HEK293 (cell line): Measurements from ENCODE around the gene LEMD1.

Source experiments
- CTCF ChIA-PET: fragments of 350-600 bp; formaldehyde crosslinking; extraction: SDS; loops from one replicate; lab custom pipeline; 2021; ENCODE audit warnings: antibody characterized with exemption; lab: Yijun Ruan, JAX
- POLR2A ChIA-PET: fragments of 300-600 bp; formaldehyde crosslinking; extraction: SDS; loops from one replicate; lab custom pipeline; 2020; ENCODE audit warnings: antibody characterized with exemption, inconsistent platforms; lab: Yijun Ruan, JAX
- H3K27ac ChIP-seq: fragments of 200-500 bp; sonication (Bioruptor generic); 2 replicates; pipeline ENCODE4 v1.5.1; 2014; ENCODE audit warnings: low read depth, low read length, control low read depth, inconsistent platforms; ENCODE audit errors: extremely low read depth
- H3K36me3 ChIP-seq, 2 experiments: fragments of 200-500 bp in 1 of 2; sonication (Bioruptor generic) in 1 of 2; 1 replicate in 1 of 2; 2 replicates in 1 of 2; pipeline ENCODE4 v1.5.1; 2014 to 2017; ENCODE audit warnings: inconsistent platforms in 2 of 2, low read length in 2 of 2; ENCODE audit not compliant: control insufficient read depth in 2 of 2, insufficient read depth in 1 of 2
- H3K4me1 ChIP-seq: fragments of 200-500 bp; sonication (Bioruptor generic); 2 replicates; pipeline ENCODE4 v1.5.1; 2014; ENCODE audit warnings: mild to moderate bottlenecking, low read length, inconsistent platforms; ENCODE audit not compliant: control insufficient read depth, insufficient read depth
- H3K4me3 ChIP-seq: 2 replicates; pipeline ENCODE4 v1.5.1; 2011; ENCODE audit warnings: low read depth, mild to moderate bottlenecking, control low read depth, low read length, moderate library complexity
- H3K9me3 ChIP-seq: fragments of 200-500 bp; sonication (Bioruptor generic); 2 replicates; pipeline ENCODE4 v1.5.1; 2014; ENCODE audit warnings: low read depth, low read length, inconsistent platforms; ENCODE audit not compliant: control insufficient read depth, insufficient read depth
- BCL11B ChIP-seq: fragments of 450-650 bp; formaldehyde crosslinking; IDR thresholded peaks from 2 replicates; pipeline ENCODE4 v1.5.1; 2016; ENCODE audit warnings: low read depth, missing biosample characterization, missing genetic modification characterization
- BCL6B ChIP-seq: fragments of 450-650 bp; formaldehyde crosslinking; IDR thresholded peaks from 2 replicates; pipeline ENCODE4 v1.5.1; 2017; ENCODE audit warnings: missing biosample characterization, missing genetic modification characterization
- GFI1B ChIP-seq: fragments of 450-650 bp; formaldehyde crosslinking; IDR thresholded peaks from 2 replicates; pipeline ENCODE4 v1.5.1; 2016; ENCODE audit warnings: missing biosample characterization, missing genetic modification characterization
- GLI4 ChIP-seq: fragments of 450-650 bp; formaldehyde crosslinking; IDR thresholded peaks from 2 replicates; pipeline ENCODE4 v1.5.1; 2016; ENCODE audit warnings: missing biosample characterization, missing genetic modification characterization
- HOXA7 ChIP-seq: sonication (generic); formaldehyde crosslinking; IDR thresholded peaks from 2 replicates; pipeline ENCODE4 v1.8.1; 2022; ENCODE audit warnings: missing genetic modification reagents, borderline replicate concordance
- INSM2 ChIP-seq: fragments of 450-650 bp; formaldehyde crosslinking; IDR thresholded peaks from 2 replicates; pipeline ENCODE4 v1.5.1; 2016; ENCODE audit warnings: missing biosample characterization, missing genetic modification characterization
- KLF10 ChIP-seq: fragments of 450-650 bp; IDR thresholded peaks from 2 replicates; pipeline ENCODE4 v1.5.1; 2018; ENCODE audit warnings: missing biosample characterization, mild to moderate bottlenecking, missing genetic modification characterization
- KLF16 ChIP-seq: fragments of 450-650 bp; formaldehyde crosslinking; IDR thresholded peaks from 2 replicates; pipeline ENCODE4 v1.5.1; 2017; ENCODE audit warnings: missing biosample characterization, missing genetic modification characterization
- MZF1 ChIP-seq: fragments of 450-650 bp; formaldehyde crosslinking; IDR thresholded peaks from 2 replicates; pipeline ENCODE4 v1.5.1; 2017; ENCODE audit warnings: missing biosample characterization, missing genetic modification characterization, borderline replicate concordance
- OVOL3 ChIP-seq: fragments of 450-650 bp; formaldehyde crosslinking; IDR thresholded peaks from 2 replicates; pipeline ENCODE4 v1.5.1; 2016; ENCODE audit warnings: missing biosample characterization, missing genetic modification characterization
- PRDM4 ChIP-seq: fragments of 450-650 bp; formaldehyde crosslinking; IDR thresholded peaks from 2 replicates; pipeline ENCODE4 v1.5.1; 2017; ENCODE audit warnings: missing biosample characterization, missing genetic modification characterization
- RBAK ChIP-seq: fragments of 450-650 bp; formaldehyde crosslinking; IDR thresholded peaks from 2 replicates; pipeline ENCODE4 v1.5.1; 2016; ENCODE audit warnings: missing biosample characterization, missing genetic modification characterization
- SETDB1 ChIP-seq: IDR thresholded peaks from one replicate; pipeline ENCODE4 v1.6.1; 2017; ENCODE audit warnings: mild to moderate bottlenecking, low read length, moderate library complexity, mixed read lengths; ENCODE audit not compliant: insufficient read length
- SP3 ChIP-seq: fragments of 450-650 bp; formaldehyde crosslinking; IDR thresholded peaks from 2 replicates; pipeline ENCODE4 v1.5.1; 2016; ENCODE audit warnings: missing biosample characterization, missing genetic modification characterization
- TRIM28 ChIP-seq: IDR thresholded peaks from 2 replicates; pipeline ENCODE4 v1.6.1; 2011; ENCODE audit warnings: low read length, control low read depth, borderline replicate concordance
- YY1 ChIP-seq: fragments of 450-650 bp; formaldehyde crosslinking; IDR thresholded peaks from 2 replicates; pipeline ENCODE4 v1.5.1; 2018; ENCODE audit warnings: missing biosample characterization, missing genetic modification characterization
- ZNF10 ChIP-seq: fragments of 450-650 bp; formaldehyde crosslinking; IDR thresholded peaks from 2 replicates; pipeline ENCODE4 v1.5.1; 2017; ENCODE audit warnings: missing biosample characterization, missing genetic modification characterization
- ZNF112 ChIP-seq: fragments of 450-650 bp; formaldehyde crosslinking; IDR thresholded peaks from 2 replicates; pipeline ENCODE4 v1.5.0; 2017; ENCODE audit warnings: missing biosample characterization, missing genetic modification characterization
- ZNF157 ChIP-seq: fragments of 450-650 bp; formaldehyde crosslinking; IDR thresholded peaks from 2 replicates; pipeline ENCODE4 v1.5.1; 2016; ENCODE audit warnings: missing biosample characterization, missing genetic modification characterization
- ZNF16 ChIP-seq: fragments of 450-650 bp; formaldehyde crosslinking; IDR thresholded peaks from 2 replicates; pipeline ENCODE4 v1.5.1; 2016; ENCODE audit warnings: low read depth, missing biosample characterization, missing genetic modification characterization
- ZNF202 ChIP-seq: fragments of 450-650 bp; formaldehyde crosslinking; IDR thresholded peaks from 2 replicates; pipeline ENCODE4 v1.5.1; 2016; ENCODE audit warnings: missing biosample characterization, missing genetic modification characterization, borderline replicate concordance
- ZNF24 ChIP-seq: fragments of 450-650 bp; formaldehyde crosslinking; IDR thresholded peaks from 2 replicates; pipeline ENCODE4 v1.5.1; 2016; ENCODE audit warnings: missing biosample characterization, missing genetic modification characterization
- ZNF248 ChIP-seq: fragments of 450-650 bp; formaldehyde crosslinking; IDR thresholded peaks from 2 replicates; pipeline ENCODE4 v1.5.1; 2017; ENCODE audit warnings: missing biosample characterization, missing genetic modification characterization
- ZNF26 ChIP-seq: fragments of 450-650 bp; formaldehyde crosslinking; IDR thresholded peaks from 2 replicates; pipeline ENCODE4 v1.5.1; 2016; ENCODE audit warnings: missing biosample characterization, missing genetic modification characterization
- ZNF292 ChIP-seq: fragments of 450-650 bp; formaldehyde crosslinking; IDR thresholded peaks from 2 replicates; pipeline ENCODE4 v1.5.1; 2016; ENCODE audit warnings: low read depth, missing biosample characterization, missing genetic modification characterization, borderline replicate concordance
- ZNF302 ChIP-seq: fragments of 450-650 bp; formaldehyde crosslinking; IDR thresholded peaks from 2 replicates; pipeline ENCODE4 v1.5.1; 2016; ENCODE audit warnings: missing biosample characterization, missing genetic modification characterization, low read depth
- ZNF366 ChIP-seq: fragments of 450-650 bp; formaldehyde crosslinking; conservative IDR thresholded peaks from 2 replicates; pipeline ENCODE4 v1.5.1; 2016; ENCODE audit warnings: missing biosample characterization, missing genetic modification characterization
- ZNF473 ChIP-seq: fragments of 450-650 bp; formaldehyde crosslinking; IDR thresholded peaks from 2 replicates; pipeline ENCODE4 v1.5.1; 2017; ENCODE audit warnings: missing biosample characterization, missing genetic modification characterization
- ZNF48 ChIP-seq: fragments of 450-650 bp; formaldehyde crosslinking; IDR thresholded peaks from 2 replicates; pipeline ENCODE4 v1.5.1; 2016; ENCODE audit warnings: missing biosample characterization, missing genetic modification characterization
- ZNF544 ChIP-seq: fragments of 450-650 bp; formaldehyde crosslinking; IDR thresholded peaks from 2 replicates; pipeline ENCODE4 v1.5.0; 2017; ENCODE audit warnings: missing biosample characterization, missing genetic modification characterization
- ZNF654 ChIP-seq: fragments of 450-650 bp; formaldehyde crosslinking; IDR thresholded peaks from 2 replicates; pipeline ENCODE4 v1.5.1; 2016; ENCODE audit warnings: low read depth, missing biosample characterization, missing genetic modification characterization
- ZNF76 ChIP-seq: fragments of 450-650 bp; formaldehyde crosslinking; IDR thresholded peaks from 2 replicates; pipeline ENCODE4; 2016; ENCODE audit warnings: low read depth, missing biosample characterization, missing genetic modification characterization, borderline replicate concordance
- ZNF843 ChIP-seq: fragments of 450-650 bp; formaldehyde crosslinking; IDR thresholded peaks from 2 replicates; pipeline ENCODE4 v1.5.1; 2016; ENCODE audit warnings: missing biosample characterization, missing genetic modification characterization
- ZSCAN23 ChIP-seq: fragments of 450-650 bp; formaldehyde crosslinking; IDR thresholded peaks from 2 replicates; pipeline ENCODE4 v1.5.1; 2016; ENCODE audit warnings: missing biosample characterization, missing genetic modification characterization

The LEMD1 gene

GRCh38 chr1:205335692-205336091 is 86.2 kb downstream of the LEMD1 start:
- POLR2A ChIA-PET = no interaction called here
- TF ChIP-seq ZNF26 (tag by site-specific recombination) = no peak
- TF ChIP-seq ZNF24 = no peak
- TF ChIP-seq ZNF157 (tag by site-specific recombination) = no peak
- no peak for TF ChIP-seq KLF16
- TF ChIP-seq GFI1B (tag by site-specific recombination) = no peak
- TF ChIP-seq SP3 (tag by site-specific recombination) = no peak
- TF ChIP-seq PRDM4 (tag by site-specific recombination) = no peak
- no peak for TF ChIP-seq YY1
- TF ChIP-seq OVOL3 = no peak
- TF ChIP-seq ZNF366 (tag by site-specific recombination) = no peak
- peak; percentile 93 for TF ChIP-seq ZNF654
- no peak for TF ChIP-seq BCL11B (tag by site-specific recombination)
- no peak for TF ChIP-seq GLI4 (tag by site-specific recombination)
- TF ChIP-seq HOXA7 (CRISPR knock-in tag) = no peak
- TF ChIP-seq ZNF48 (tag by site-specific recombination) = no peak
- TF ChIP-seq ZNF544 (tag by site-specific recombination) = no peak
- TF ChIP-seq TRIM28 = no peak
- no peak for TF ChIP-seq ZNF202
- no peak for TF ChIP-seq ZNF76 (tag by site-specific recombination)
- TF ChIP-seq ZNF248 (tag by site-specific recombination) = no peak
- TF ChIP-seq INSM2 (tag by site-specific recombination) = no peak
- TF ChIP-seq ZNF10 (tag by site-specific recombination) = peak; percentile 95
- TF ChIP-seq ZNF473 (tag by site-specific recombination) = no peak
- no peak for TF ChIP-seq ZNF302 (tag by site-specific recombination)
- no peak for TF ChIP-seq SETDB1
- no peak for TF ChIP-seq ZNF843 (tag by site-specific recombination)
- TF ChIP-seq ZNF112 (tag by site-specific recombination) = no peak
- no peak for TF ChIP-seq RBAK
- TF ChIP-seq ZSCAN23 (tag by site-specific recombination) = no peak
- TF ChIP-seq ZNF292 (tag by site-specific recombination) = no peak
- TF ChIP-seq BCL6B (tag by site-specific recombination) = no peak
- no peak for TF ChIP-seq MZF1 (tag by site-specific recombination)
- no peak for TF ChIP-seq KLF10 (tag by site-specific recombination)
- no peak for TF ChIP-seq ZNF16 (tag by site-specific recombination)

More at GRCh38 chr1:205335692-205336091, 86.2 kb downstream of the LEMD1 start:
- CTCF ChIA-PET = interaction anchor here (0.5 to 17.5 kb wide), 56 partner anchors 8 to 1657 kb away, joined by 3 to 669 read pairs (median 5); partner anchors contain the start of genes KLHDC8A, LEMD1 and NUAK2
- Histone ChIP-seq H3K4me1 (0 out of 2 replicates have a peak, but pooled peaks cover 2% of the 10 kb centered on the region), H3K36me3 (no peaks in the 10 kb centered on the region), H3K27ac (no peak overlapping the region), H3K4me3 (no peak overlapping the region), H3K9me3 (no peaks in the 10 kb centered on the region)
